HCT116 (cell line): Measurements from ENCODE around the gene C4orf46. TPM values are rescaled to one million over a fixed set of nuclear protein-coding genes. Genes with fewer than 3 reads are reported as not detected.

ENCODE experiments used
- ATAC-seq: fragments of 200-7000 bp; cut with Tn5 transposase; 2 replicates; pipeline ENCODE4 v1.9.1; 2020; ENCODE audit warnings: mild to moderate bottlenecking, moderate library complexity
- BruUV-seq: library from RNA; stranded (reverse); fragments of 400-500 nt; replicated peaks from 2 replicates; lab custom pipeline; 2021; lab: Mats Ljungman, UMichigan
- CTCF ChIA-PET: fragments of 300-600 bp; sonication (Branson Sonifier 250); formaldehyde crosslinking; loops from one replicate; lab custom pipeline; 2021; ENCODE audit warnings: antibody characterized with exemption; lab: Charles Lee
- POLR2A ChIA-PET: fragments of 300-600, 350-600 bp; sonication (Branson Sonifier 250); formaldehyde crosslinking; loops from one replicate; lab custom pipeline; 2021; ENCODE audit warnings: antibody characterized with exemption; lab: Charles Lee
- RAD21 ChIA-PET, 2 experiments: fragments of 300-600 bp; sonication (Branson Sonifier 250); formaldehyde crosslinking; loops; one replicate each; lab custom pipeline; 2023; ENCODE audit warnings: low total read pairs in 2 of 2; ENCODE audit not compliant: uncharacterized antibody in 2 of 2, unreplicated experiment in 2 of 2, low non-redundant PET in 1 of 2; lab: Charles Lee
- DNase-seq: peaks from one replicate; pipeline ENCODE4 v3.0.0-alpha.2; 2010; ENCODE audit warnings: low read depth, low spot score
- H2AFZ ChIP-seq: fragments of 200-600 bp; shearing (Covaris generic), sonication (generic); 2 replicates; pipeline ENCODE4 v1.6.1; 2017; ENCODE audit warnings: low read depth, mixed run types, mixed read lengths, antibody characterized with exemption, low read length; ENCODE audit not compliant: poor library complexity, severe bottlenecking
- H3K27ac ChIP-seq: 2 replicates; pipeline ENCODE4 v1.5.1; 2012; ENCODE audit warnings: low read depth, low read length
- H3K27me3 ChIP-seq: fragments of 200-600 bp; sonication (generic); 2 replicates; pipeline ENCODE4 v1.6.1; 2016; ENCODE audit warnings: mixed run types, low read length, mixed read lengths; ENCODE audit not compliant: insufficient read depth
- H3K36me3 ChIP-seq, 2 experiments: fragments of 200-500 bp in 1 of 2; fragments of 200-600 bp in 1 of 2; sonication (Bioruptor generic) in 1 of 2; sonication (generic) in 1 of 2; 2 replicates each; pipeline versions ENCODE4 v1.5.1 to v1.6.1; 2014 to 2016; ENCODE audit warnings: low read length in 2 of 2, inconsistent platforms in 1 of 2, mixed read lengths in 1 of 2, mixed run types in 1 of 2; ENCODE audit not compliant: insufficient read depth in 2 of 2, control insufficient read depth in 1 of 2
- H3K4me1 ChIP-seq, 2 experiments: fragments of 200-600 bp in 1 of 2; sonication (generic) in 1 of 2; 2 replicates each; pipeline versions ENCODE4 v1.5.1 to v1.6.1; 2012 to 2017; ENCODE audit warnings: low read length in 2 of 2, inconsistent platforms in 1 of 2, mild to moderate bottlenecking in 1 of 2, mixed read lengths in 1 of 2, mixed run types in 1 of 2, moderate library complexity in 1 of 2; ENCODE audit not compliant: insufficient read depth in 2 of 2, control insufficient read depth in 1 of 2
- H3K4me2 ChIP-seq: fragments of 200-600 bp; sonication (generic); 2 replicates; pipeline ENCODE4 v1.6.1; 2017; ENCODE audit warnings: mixed run types, low read length, mixed read lengths
- H3K4me3 ChIP-seq, 2 experiments: fragments of 200-600 bp in 1 of 2; sonication (generic) in 1 of 2; replicated peaks in 1 of 2; 2 replicates each; pipeline ENCODE4 v1.5.1; 2011 to 2016; ENCODE audit warnings: low read length in 2 of 2, control low read depth in 1 of 2, low read depth in 1 of 2, mild to moderate bottlenecking in 1 of 2, mixed read lengths in 1 of 2, mixed run types in 1 of 2
- H3K79me2 ChIP-seq: fragments of 200-600 bp; sonication (generic); 2 replicates; pipeline ENCODE4 v1.6.1; 2017; ENCODE audit warnings: mild to moderate bottlenecking, mixed run types, low read length, moderate library complexity, mixed read lengths; ENCODE audit not compliant: insufficient read depth
- H3K9ac ChIP-seq: fragments of 200-600 bp; sonication (generic); 2 replicates; pipeline ENCODE4 v1.6.1; 2016; ENCODE audit warnings: low read length, mixed read lengths
- H3K9me2 ChIP-seq: fragments of 200-600 bp; sonication (generic), shearing (Covaris generic); 2 replicates; pipeline ENCODE4 v1.6.1; 2017; ENCODE audit warnings: mixed run types, mild to moderate bottlenecking, moderate library complexity; ENCODE audit not compliant: insufficient read depth
- H3K9me3 ChIP-seq, 2 experiments: fragments of 200-500 bp in 1 of 2; fragments of 200-600 bp in 1 of 2; sonication (Bioruptor generic) in 1 of 2; sonication (generic) in 1 of 2; 2 replicates each; pipeline ENCODE4 v1.6.1; 2014 to 2017; ENCODE audit warnings: low read length in 2 of 2, mixed read lengths in 2 of 2, inconsistent platforms in 1 of 2, low read depth in 1 of 2, mild to moderate bottlenecking in 1 of 2, mixed run types in 1 of 2, moderate library complexity in 1 of 2; ENCODE audit not compliant: control insufficient read depth in 1 of 2, insufficient read depth in 1 of 2
- H4K20me1 ChIP-seq: fragments of 200-600 bp; sonication (generic), shearing (Covaris generic); 2 replicates; pipeline ENCODE4 v1.6.1; 2017; ENCODE audit warnings: mixed run types, mild to moderate bottlenecking, moderate library complexity; ENCODE audit not compliant: insufficient read depth
- CBX3 ChIP-seq: IDR thresholded peaks from 2 replicates; pipeline ENCODE4 v1.6.1; 2012; ENCODE audit warnings: low read depth
- MAX ChIP-seq: IDR thresholded peaks from 2 replicates; pipeline ENCODE4 v1.6.1; 2012
- REST ChIP-seq: IDR thresholded peaks from 2 replicates; pipeline ENCODE4 v1.6.1; 2012; ENCODE audit warnings: low read depth
- SIN3A ChIP-seq: IDR thresholded peaks from 2 replicates; pipeline ENCODE4 v1.6.1; 2012; ENCODE audit warnings: low read depth
- SRF ChIP-seq: IDR thresholded peaks from 2 replicates; pipeline ENCODE4 v1.6.1; 2012; ENCODE audit warnings: low read depth
- TCF7L2 ChIP-seq: IDR thresholded peaks from 2 replicates; pipeline ENCODE4 v1.7.0; 2011; ENCODE audit warnings: borderline replicate concordance, inconsistent platforms; ENCODE audit not compliant: insufficient read depth, insufficient read length; ENCODE audit errors: extremely low read depth
- intact Hi-C: fragments of 100-400 bp; cut with micrococcal nuclease; formaldehyde crosslinking; loops from 2 replicates; pipeline ENCODE4 v1.10.0; 2022
- total RNA-seq: library from RNA; stranded (reverse); gene quantifications from one replicate; pipeline ENCODE4 v1.2.1, GENCODE V29; 2021; ENCODE audit not compliant: unreplicated experiment

C4orf46 gene
- total RNA-seq, 1 experiment from 2014 or later: 16.3 TPM

GRCh38 chr4:158622251-158622650, 49.4 kb downstream of the C4orf46 start:
- no peak for ATAC-seq

More at GRCh38 chr4:158622251-158622650, 49.4 kb downstream of the C4orf46 start:
- no TSS peak for BruUV-seq
- ChIA-PET RAD21 (no interaction called here), POLR2A (no interaction called here), CTCF (no interaction called here)
- TF ChIP-seq REST (no peak), TCF7L2 (no peak), SIN3A (no peak), CBX3 (no peak), MAX (no peak), SRF (no peak)
- H2AFZ ChIP-seq: no peak overlapping the region
- no peaks in the 10 kb centered on the region for H3K9me2 ChIP-seq
- no peak overlapping the region for H3K9ac ChIP-seq
- H3K9me3 ChIP-seq: no peaks in the 10 kb centered on the region
- no peaks in the 10 kb centered on the region for H4K20me1 ChIP-seq
- H3K4me1 ChIP-seq: no peaks in the 10 kb centered on the region
- intact Hi-C loops: loop anchor here (10.0 kb wide), 1 partner anchor 427 kb away; no protein-coding TSS in a partner anchor
- no peak for DNase-seq
- H3K4me3 ChIP-seq: no peak overlapping the region
- no peaks in the 10 kb centered on the region for H3K27me3 ChIP-seq
- H3K4me2 ChIP-seq: no peak overlapping the region
- no peaks in the 10 kb centered on the region for H3K79me2 ChIP-seq
- no peak overlapping the region for H3K27ac ChIP-seq
- no peaks in the 10 kb centered on the region for H3K36me3 ChIP-seq
